Endothelial cell of umbilical vein (primary cell): ENCODE data around the gene AGBL4. TPM values are rescaled to one million over a fixed set of nuclear protein-coding genes. Genes with fewer than 3 reads are reported as not detected.

Experiments
- BruUV-seq: library from RNA; stranded (reverse); fragments of 400-500 nt; replicated peaks from 2 replicates; lab custom pipeline; 2021; lab: Mats Ljungman, UMichigan
- CTCF ChIA-PET: fragments of 300-600, 350-600 bp; sonication (Branson Sonifier 250); formaldehyde crosslinking; loops from one replicate; lab custom pipeline; 2021; ENCODE audit warnings: antibody characterized with exemption, inconsistent platforms; lab: Charles Lee
- POLR2A ChIA-PET: fragments of 300-600, 350-600 bp; sonication (Branson Sonifier 250); formaldehyde crosslinking; loops from one replicate; lab custom pipeline; 2021; ENCODE audit warnings: antibody characterized with exemption, inconsistent platforms; lab: Charles Lee
- DNase-seq: peaks from one replicate; pipeline ENCODE4 v3.0.0-alpha.2; 2011; ENCODE audit warnings: low read depth, low spot score
- FAIRE-seq: peaks from 2 replicates; lab custom pipeline; 2011; peaks lifted over from hg19 to GRCh38; lab: Jason Lieb, UNC
- H2AFZ ChIP-seq: 2 replicates; pipeline ENCODE4 v1.6.0; 2012; ENCODE audit warnings: low read depth, low read length, control low read depth, inconsistent platforms
- H3K27ac ChIP-seq: 2 replicates; pipeline ENCODE4 v1.5.1; 2011; ENCODE audit warnings: low read depth, mild to moderate bottlenecking, control low read depth, low read length, moderate library complexity; ENCODE audit not compliant: insufficient read depth
- H3K27me3 ChIP-seq, 2 experiments: 2 replicates each; pipeline versions ENCODE4 v1.6.0 to v1.6.1; 2011; ENCODE audit warnings: low read length in 2 of 2, mixed read lengths in 1 of 2; ENCODE audit not compliant: control insufficient read depth in 2 of 2, insufficient read depth in 2 of 2
- H3K36me3 ChIP-seq, 2 experiments: 2 replicates in 1 of 2; 3 replicates in 1 of 2; pipeline ENCODE4 v1.5.1; 2011; ENCODE audit warnings: low read length in 2 of 2, mild to moderate bottlenecking in 1 of 2, moderate library complexity in 1 of 2; ENCODE audit not compliant: control insufficient read depth in 2 of 2, insufficient read depth in 2 of 2; ENCODE audit errors: extremely low read depth in 1 of 2
- H3K4me1 ChIP-seq: 3 replicates; pipeline ENCODE4 v1.5.1; 2011; ENCODE audit warnings: mild to moderate bottlenecking, low read length; ENCODE audit not compliant: control insufficient read depth, insufficient read depth; ENCODE audit errors: extremely low read depth
- H3K4me2 ChIP-seq: 2 replicates; pipeline ENCODE4 v1.6.1; 2011; ENCODE audit warnings: low read length, control low read depth, mixed read lengths; ENCODE audit not compliant: insufficient read depth
- H3K4me3 ChIP-seq, 3 experiments: fragments of 200-600 bp in 1 of 3; sonication (generic), shearing (Covaris generic) in 1 of 3; replicated peaks in 1 of 3; 2 replicates each; pipeline ENCODE4 v1.5.1; 2011 to 2016; ENCODE audit warnings: control low read depth in 3 of 3, low read length in 3 of 3, mild to moderate bottlenecking in 2 of 3, inconsistent platforms in 1 of 3, low read depth in 1 of 3, moderate library complexity in 1 of 3; ENCODE audit not compliant: insufficient read depth in 1 of 3
- H3K79me2 ChIP-seq: 2 replicates; pipeline ENCODE4 v1.6.0; 2012; ENCODE audit warnings: low read length, inconsistent platforms; ENCODE audit not compliant: control insufficient read depth, insufficient read depth
- H3K9ac ChIP-seq: replicated peaks from 2 replicates; pipeline ENCODE3; 2011; ENCODE audit warnings: low read length, control low read depth; ENCODE audit not compliant: insufficient read depth; ENCODE audit errors: extremely low read depth
- H3K9me1 ChIP-seq: replicated peaks from 3 replicates; pipeline ENCODE4 v1.6.0; 2011; ENCODE audit warnings: mild to moderate bottlenecking, low read length; ENCODE audit not compliant: control insufficient read depth, insufficient read depth; ENCODE audit errors: extremely low read depth
- H3K9me3 ChIP-seq: replicated peaks from 2 replicates; pipeline ENCODE4 v1.5.1; 2012; ENCODE audit warnings: low read length, inconsistent platforms; ENCODE audit not compliant: control insufficient read depth, insufficient read depth
- H4K20me1 ChIP-seq: replicated peaks from 2 replicates; pipeline ENCODE3; 2011; ENCODE audit warnings: mild to moderate bottlenecking, low read length; ENCODE audit not compliant: control insufficient read depth, insufficient read depth; ENCODE audit errors: extremely low read depth
- EZH2 ChIP-seq: IDR thresholded peaks from 2 replicates; pipeline ENCODE4 v1.6.1; 2012; ENCODE audit warnings: borderline replicate concordance, low read depth, mild to moderate bottlenecking, moderate library complexity, low read length, inconsistent platforms; ENCODE audit not compliant: severe bottlenecking
- FOS ChIP-seq: IDR thresholded peaks from 2 replicates; pipeline ENCODE4 v1.6.1; 2011; ENCODE audit warnings: mild to moderate bottlenecking, low read length, moderate library complexity, borderline replicate concordance; ENCODE audit not compliant: insufficient read depth
- GATA2 ChIP-seq: IDR thresholded peaks from 2 replicates; pipeline ENCODE4 v1.7.0; 2011; ENCODE audit warnings: low read depth, mild to moderate bottlenecking, moderate library complexity, mixed read lengths, low read length; ENCODE audit not compliant: insufficient read length, insufficient read depth
- JUN ChIP-seq: IDR thresholded peaks from 2 replicates; pipeline ENCODE4 v1.6.1; 2011; ENCODE audit warnings: borderline replicate concordance, low read depth; ENCODE audit not compliant: insufficient read length, insufficient read depth
- MYC ChIP-seq: IDR thresholded peaks from one replicate; pipeline ENCODE4 v1.6.1; 2011; ENCODE audit warnings: mild to moderate bottlenecking, low read depth, low read length
- POLR2A ChIP-seq: IDR thresholded peaks from 2 replicates; pipeline ENCODE4 v1.6.1; 2012; ENCODE audit warnings: low read depth, mild to moderate bottlenecking, control low read depth, low read length
- POLR2AphosphoS5 ChIP-seq: IDR thresholded peaks from 2 replicates; pipeline ENCODE4 v1.6.1; 2012; ENCODE audit warnings: low read depth, mild to moderate bottlenecking, control low read depth, low read length, moderate library complexity; ENCODE audit not compliant: insufficient read depth
- dilution Hi-C: fragments of 300-500 bp; cut with MboI; formaldehyde crosslinking; loops from one replicate; pipeline ENCODE4 v1.15.0; 2019; ENCODE audit warnings: low sequenced_read_pairs; ENCODE audit not compliant: extremely low pct_ligation_motif_present
- intact Hi-C: fragments of 100-400 bp; cut with micrococcal nuclease; formaldehyde crosslinking; loops from one replicate; pipeline ENCODE4 v1.10.0; 2022
- polyA plus RNA-seq, 4 experiments: library from polyadenylated mRNA; depleted of rRNA in 3 of 4; stranded (reverse) in 3 of 4; unstranded in 1 of 4; fragments of >200 nt; gene quantifications; 2 replicates each; pipeline versions ENCODE4 v1.2.1 to v1.2.3, GENCODE V29; 2011 to 2012; ENCODE audit warnings: missing spikeins in 1 of 4
- total RNA-seq: library from RNA; stranded (reverse); gene quantifications from 2 replicates; pipeline ENCODE4 v1.2.3, GENCODE V29; 2021
- TF ChIP-seq, protein P1 (sequence below), 2 donors: IDR thresholded peaks; 1 replicate in 1 of 2; 2 replicates in 1 of 2; pipeline ENCODE4 v1.5.1; 2011; ENCODE audit warnings: low read length in 2 of 2, mild to moderate bottlenecking in 2 of 2, moderate library complexity in 2 of 2, control low read depth in 1 of 2, inconsistent platforms in 1 of 2, low read depth in 1 of 2; ENCODE audit not compliant: insufficient read depth in 1 of 2; ENCODE audit errors: extremely low read depth in 1 of 2
- TF ChIP-seq, protein P2 (sequence below): IDR thresholded peaks from 2 replicates; pipeline ENCODE4 v1.6.1; 2011; ENCODE audit not compliant: insufficient read depth, insufficient read length

The AGBL4 gene
- total and polyA plus RNA-seq, 2 donors (not counting 3 experiments of a cell fraction or from before 2014, with no cell fraction given) = not detected

DNA sequence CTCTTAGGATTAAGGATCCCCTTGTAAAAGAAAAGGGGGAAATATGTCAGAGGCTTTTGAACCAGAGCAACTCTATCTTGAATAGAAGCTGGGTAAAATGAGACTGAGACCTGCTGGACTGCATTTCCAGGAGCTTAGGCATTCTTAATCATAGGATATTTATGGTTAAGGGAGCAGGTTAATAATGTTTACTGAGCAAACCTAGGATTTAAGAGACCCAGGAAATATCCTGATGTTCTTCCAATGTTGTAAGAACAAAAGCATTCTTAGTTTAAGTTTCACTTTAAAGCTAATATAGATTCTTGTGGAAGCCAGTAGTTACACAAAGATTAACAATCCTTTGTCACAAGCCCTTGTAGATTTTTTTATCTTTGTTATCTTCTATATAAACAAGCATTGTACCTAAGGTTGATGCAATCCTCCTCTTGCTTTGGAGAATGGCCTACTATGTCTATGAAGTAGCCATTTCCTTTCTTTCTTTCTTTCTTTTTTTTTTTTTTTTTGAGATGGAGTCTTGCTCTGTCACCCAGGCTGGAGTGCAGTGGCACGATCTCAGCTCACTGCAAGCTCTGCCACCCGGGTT is 676.9 kb downstream of the AGBL4 start:
- no peak for FAIRE-seq

More for the DNA sequence above, 676.9 kb downstream of the AGBL4 start:
- no peak overlapping the region for H3K4me2 ChIP-seq
- H3K9me3 ChIP-seq = no peaks in the 10 kb centered on the region
- no peak overlapping the region for H2AFZ ChIP-seq
- no peak for DNase-seq
- TF ChIP-seq MYC (no peak), POLR2A (no peak), POLR2AphosphoS5 (no peak), GATA2 (no peak), FOS (no peak), JUN (no peak), EZH2 (no peak)
- TF ChIP-seq, protein P1, sequence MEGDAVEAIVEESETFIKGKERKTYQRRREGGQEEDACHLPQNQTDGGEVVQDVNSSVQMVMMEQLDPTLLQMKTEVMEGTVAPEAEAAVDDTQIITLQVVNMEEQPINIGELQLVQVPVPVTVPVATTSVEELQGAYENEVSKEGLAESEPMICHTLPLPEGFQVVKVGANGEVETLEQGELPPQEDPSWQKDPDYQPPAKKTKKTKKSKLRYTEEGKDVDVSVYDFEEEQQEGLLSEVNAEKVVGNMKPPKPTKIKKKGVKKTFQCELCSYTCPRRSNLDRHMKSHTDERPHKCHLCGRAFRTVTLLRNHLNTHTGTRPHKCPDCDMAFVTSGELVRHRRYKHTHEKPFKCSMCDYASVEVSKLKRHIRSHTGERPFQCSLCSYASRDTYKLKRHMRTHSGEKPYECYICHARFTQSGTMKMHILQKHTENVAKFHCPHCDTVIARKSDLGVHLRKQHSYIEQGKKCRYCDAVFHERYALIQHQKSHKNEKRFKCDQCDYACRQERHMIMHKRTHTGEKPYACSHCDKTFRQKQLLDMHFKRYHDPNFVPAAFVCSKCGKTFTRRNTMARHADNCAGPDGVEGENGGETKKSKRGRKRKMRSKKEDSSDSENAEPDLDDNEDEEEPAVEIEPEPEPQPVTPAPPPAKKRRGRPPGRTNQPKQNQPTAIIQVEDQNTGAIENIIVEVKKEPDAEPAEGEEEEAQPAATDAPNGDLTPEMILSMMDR (IDR thresholded peaks at IDR 0.05; ENCODE audit: extremely low read depth in 1 of 2, insufficient read depth in 1 of 2, low read depth in 1 of 2, low read length in 2 of 2) = no peak
- TF ChIP-seq, protein P2, sequence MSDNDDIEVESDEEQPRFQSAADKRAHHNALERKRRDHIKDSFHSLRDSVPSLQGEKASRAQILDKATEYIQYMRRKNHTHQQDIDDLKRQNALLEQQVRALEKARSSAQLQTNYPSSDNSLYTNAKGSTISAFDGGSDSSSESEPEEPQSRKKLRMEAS = no peak
- CTCF ChIA-PET = no interaction called here
- H3K4me1 ChIP-seq = no peaks in the 10 kb centered on the region
- no peaks in the 10 kb centered on the region for H3K36me3 ChIP-seq
- no peaks in the 10 kb centered on the region for H3K27me3 ChIP-seq
- no peaks in the 10 kb centered on the region for H3K79me2 ChIP-seq
- no TSS peak for BruUV-seq
- dilution Hi-C loops = no loop called here
- H3K4me3 ChIP-seq = no peak overlapping the region
- intact Hi-C loops = no loop called here
- no peaks in the 10 kb centered on the region for H3K9me1 ChIP-seq
- no peak overlapping the region for H3K9ac ChIP-seq
- H4K20me1 ChIP-seq = no peaks in the 10 kb centered on the region
- POLR2A ChIA-PET = no interaction called here
- no peak overlapping the region for H3K27ac ChIP-seq
